ENCODE results near the gene CDYL. TPM values are rescaled to one million over a fixed set of nuclear protein-coding genes. Genes with fewer than 3 reads are reported as not detected.
A peak's percentile ranks its signal among the peaks of the same experiment; 100 is the strongest.
"Not testable (repeated sequence)": the region's sequence is repeated elsewhere in the genome, so short reads cannot be mapped to it uniquely, and the experiment has no call there.

Gene CDYL
- total and polyA plus RNA-seq, 8 donors: 26.9 to 32.3 (median 29.1) TPM

DNA sequence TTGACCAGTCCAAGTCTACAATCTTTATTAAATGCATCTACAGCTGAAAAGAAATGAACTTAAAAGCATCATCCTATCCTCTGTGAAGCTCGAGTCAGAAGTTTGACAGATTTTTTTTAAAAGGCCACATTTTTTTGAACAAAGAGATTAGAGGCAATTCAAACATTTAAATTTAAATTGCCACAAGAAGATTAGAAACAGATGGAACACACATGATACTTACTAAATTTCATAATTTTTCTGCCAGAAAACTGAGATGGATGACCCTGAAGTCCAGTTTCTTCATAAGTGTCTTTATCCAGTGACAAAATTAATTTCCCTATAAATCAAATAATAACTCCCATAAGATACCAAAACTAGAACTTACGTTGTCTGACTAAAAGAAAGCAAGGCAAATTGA is 223.4 kb downstream of the CDYL start:
- no peaks in the 10 kb centered on the region for H3K9me3 ChIP-seq
- no peak overlapping the region for H3K27ac ChIP-seq
- H3K27me3 ChIP-seq: no peaks in the 10 kb centered on the region
- H3K36me3 ChIP-seq: peaks cover 0 to 50% of the 10 kb centered on the region in 2 donors
- intact Hi-C loops (cut with DNase I): no loop called here
- no peak overlapping the region for H3K4me3 ChIP-seq
- TF ChIP-seq, protein P1, sequence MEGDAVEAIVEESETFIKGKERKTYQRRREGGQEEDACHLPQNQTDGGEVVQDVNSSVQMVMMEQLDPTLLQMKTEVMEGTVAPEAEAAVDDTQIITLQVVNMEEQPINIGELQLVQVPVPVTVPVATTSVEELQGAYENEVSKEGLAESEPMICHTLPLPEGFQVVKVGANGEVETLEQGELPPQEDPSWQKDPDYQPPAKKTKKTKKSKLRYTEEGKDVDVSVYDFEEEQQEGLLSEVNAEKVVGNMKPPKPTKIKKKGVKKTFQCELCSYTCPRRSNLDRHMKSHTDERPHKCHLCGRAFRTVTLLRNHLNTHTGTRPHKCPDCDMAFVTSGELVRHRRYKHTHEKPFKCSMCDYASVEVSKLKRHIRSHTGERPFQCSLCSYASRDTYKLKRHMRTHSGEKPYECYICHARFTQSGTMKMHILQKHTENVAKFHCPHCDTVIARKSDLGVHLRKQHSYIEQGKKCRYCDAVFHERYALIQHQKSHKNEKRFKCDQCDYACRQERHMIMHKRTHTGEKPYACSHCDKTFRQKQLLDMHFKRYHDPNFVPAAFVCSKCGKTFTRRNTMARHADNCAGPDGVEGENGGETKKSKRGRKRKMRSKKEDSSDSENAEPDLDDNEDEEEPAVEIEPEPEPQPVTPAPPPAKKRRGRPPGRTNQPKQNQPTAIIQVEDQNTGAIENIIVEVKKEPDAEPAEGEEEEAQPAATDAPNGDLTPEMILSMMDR (IDR thresholded peaks at IDR 0.05): no peak
- ATAC-seq: no peak
- H3K4me1 ChIP-seq: peaks cover 0 to 4% of the 10 kb centered on the region in 2 donors
- DNase-seq: no peak

DNA sequence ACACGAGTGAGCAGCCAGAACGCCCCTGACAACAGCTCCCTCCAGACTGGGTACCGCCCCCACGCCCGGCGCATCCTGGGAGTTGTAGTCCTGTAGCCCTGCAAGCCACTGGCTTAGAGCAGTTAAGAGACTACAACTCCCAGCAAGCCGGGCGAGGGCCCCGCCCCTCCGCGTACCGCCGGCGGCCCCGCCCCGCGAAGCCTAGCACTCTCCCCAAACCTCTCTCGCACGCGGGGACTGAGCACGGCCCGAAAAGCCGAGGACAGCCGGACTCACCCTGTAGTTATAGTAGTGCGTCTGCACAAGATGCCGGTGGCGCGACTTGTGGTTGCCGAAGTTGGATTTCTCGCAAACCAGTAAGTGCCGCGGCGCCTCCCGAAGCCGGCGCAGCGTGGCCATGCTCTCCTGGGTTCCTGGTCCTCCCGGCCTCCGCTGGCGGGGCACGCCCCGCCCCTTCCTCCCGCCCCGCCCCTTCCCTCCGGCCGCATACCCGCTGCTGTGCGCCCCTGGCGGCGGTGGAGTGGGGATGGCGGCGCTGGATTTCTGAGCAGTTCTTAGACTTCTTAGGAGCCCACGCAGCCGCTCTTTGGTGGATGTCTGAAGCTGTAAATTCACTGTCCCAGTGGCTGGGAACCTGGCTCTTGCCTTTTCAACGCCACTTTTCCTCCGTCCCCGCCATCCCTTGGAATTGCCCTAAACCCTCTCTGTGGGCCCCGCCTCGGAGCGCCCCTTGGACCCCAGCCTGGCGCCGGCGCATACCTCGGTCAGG is 227.6 kb downstream of the CDYL start, which contains the start of gene RPP40:
Gene RPP40 (minus strand): TSS at position 434 of the 769 bp plus-strand sequence. CDS start 35 bp downstream, at position 399.
- intact Hi-C loops (cut with DNase I): no loop called here
- Histone ChIP-seq H3K9me3 (no peaks in the 10 kb centered on the region), H3K36me3 (peaks cover 0 to 18% of the 10 kb centered on the region in 2 donors), H3K4me1 (peaks cover 0 to 7% of the 10 kb centered on the region in 2 donors), H3K27me3 (no peaks in the 10 kb centered on the region), H3K27ac (peak within 1 kb of the TSS; percentile 80 to 91), H3K4me3 (peak within 1 kb of the TSS; percentile 75 to 80)
- TF ChIP-seq, protein P1 (IDR thresholded peaks at IDR 0.05): peak; percentile 85 to 91
- DNase-seq (peak; percentile 96 to 99 (median 97)), ATAC-seq (peak; percentile 99)

DNA sequence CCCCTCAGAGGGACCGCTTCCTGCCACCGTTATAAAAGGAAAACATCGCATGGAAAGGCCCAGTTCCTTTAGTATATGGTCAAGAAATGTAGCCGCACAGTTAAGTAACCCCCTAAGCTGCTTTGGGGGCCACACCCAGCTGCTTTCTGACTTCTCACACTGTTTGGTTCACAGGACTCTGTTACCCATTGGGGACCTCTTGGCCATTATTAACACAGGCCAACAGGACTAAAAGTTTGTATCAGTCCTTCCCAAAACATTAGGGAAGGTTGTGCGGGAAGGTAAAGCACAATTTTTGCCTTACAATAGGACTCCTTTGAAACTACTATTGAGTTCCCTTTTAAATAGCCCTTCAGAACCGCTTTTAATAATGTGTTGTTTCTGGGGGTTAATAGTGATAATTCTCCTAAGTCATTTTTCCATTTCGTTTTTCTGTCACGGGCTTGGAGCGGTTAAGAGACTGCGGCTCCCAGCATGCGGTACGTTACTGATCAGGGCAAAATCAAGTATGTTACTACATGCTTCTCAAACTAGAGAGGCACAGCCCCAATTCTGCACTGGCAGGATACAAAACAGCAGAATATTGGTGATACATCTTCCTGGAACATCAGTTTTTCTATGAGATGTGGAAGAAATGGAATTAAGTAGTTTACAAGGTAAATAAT is 228.3 kb downstream of the CDYL start:
- TF ChIP-seq, protein P1 (IDR thresholded peaks at IDR 0.05): no peak
- no peak for DNase-seq
- peak overlapping the region; percentile 75 to 80 for H3K4me3 ChIP-seq
- H3K9me3 ChIP-seq: no peaks in the 10 kb centered on the region
- H3K4me1 ChIP-seq: peaks cover 0 to 7% of the 10 kb centered on the region in 2 donors
- peaks cover 0 to 12% of the 10 kb centered on the region in 2 donors for H3K36me3 ChIP-seq
- H3K27ac ChIP-seq: peak overlapping the region; percentile 80 to 91
- no peaks in the 10 kb centered on the region for H3K27me3 ChIP-seq
- intact Hi-C loops (cut with DNase I): no loop called here
- ATAC-seq: peak; percentile 1

DNA sequence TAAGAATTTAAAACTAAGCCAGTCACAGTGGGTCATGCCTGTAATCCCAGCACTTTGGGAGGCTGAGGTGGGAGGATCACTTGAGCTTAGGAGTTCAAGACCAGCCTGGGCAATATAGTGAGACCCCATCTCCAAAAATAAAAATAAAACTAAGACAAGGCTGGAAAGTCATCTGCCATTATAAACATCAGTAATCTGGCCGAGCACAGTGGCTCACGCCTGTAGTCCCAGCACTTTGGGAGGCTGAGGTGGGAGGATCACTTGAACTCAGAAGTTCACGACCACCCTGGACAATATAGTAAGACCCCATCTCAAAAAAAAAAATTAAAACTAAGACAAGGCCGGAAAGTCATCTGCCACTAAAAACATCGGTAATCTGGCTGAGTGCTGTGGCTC is 228.8 kb downstream of the CDYL start:
- ATAC-seq; H3K4me1 ChIP-seq; H3K4me3 ChIP-seq; H3K9me3 ChIP-seq; intact Hi-C loops (cut with DNase I); DNase-seq; H3K27ac ChIP-seq; H3K27me3 ChIP-seq: not testable (repeated sequence)
- H3K36me3 ChIP-seq: peaks cover 0 to 12% of the 10 kb centered on the region in 2 donors

Other genes starting within 250 kb of the CDYL start
- gene RPP40, start 227.6 kb downstream of the CDYL start, total RNA-seq: 1 to 10 TPM; 5.3 to 5.5 TPM
- 10 to 100 TPM in 5 of 6 donors, 1 to 10 TPM in 1; 9.8 to 14.4 (median 11.3) TPM for gene RPP40, start 227.6 kb downstream of the CDYL start, polyA plus RNA-seq (ENCODE audit: insufficient read length in 6 of 6)

All from left lung (tissue), 10 donors.